Fibroblast of skin of scalp (primary cell): ENCODE results near the gene ARVCF. TPM values are rescaled to one million over a fixed set of nuclear protein-coding genes. Genes with fewer than 3 reads are reported as not detected.
A peak's percentile ranks its signal among the peaks of the same experiment; 100 is the strongest.

Experiments
- DNase-seq: peaks from one replicate; pipeline ENCODE4 v3.0.0-alpha.2; 2013
- polyA plus RNA-seq, 2 experiments: library from polyadenylated mRNA; unstranded; fragments of 120-200 nt; gene quantifications; one replicate each; pipeline ENCODE4 v1.2.1, GENCODE V29; 2013; ENCODE audit not compliant: insufficient read length in 2 of 2

ARVCF gene
- 4.6 TPM for polyA plus RNA-seq (2013, experiment 1 of 2; ENCODE audit: insufficient read length)
- polyA plus RNA-seq (2013, experiment 2 of 2; ENCODE audit: insufficient read length) = 7.3 TPM

- DNase-seq = peak; percentile 87
Observed at GRCh38 chr22:20016734-20017621, at the start of gene ARVCF. Gene ARVCF, minus strand, starts transcription at chr22:20016823. Its CDS starts 26,029 bp downstream, at chr22:19990794.

- no peak for DNase-seq
Observed at GRCh38 chr22:20065896-20066616, 49.4 kb upstream of the ARVCF start.

GRCh38 chr22:20064545-20065262 is 48.1 kb upstream of the ARVCF start:
- no peak for DNase-seq

GRCh38 chr22:20064140-20064480 is 47.5 kb upstream of the ARVCF start:
- DNase-seq = no peak

GRCh38 chr22:20063271-20064139 is 46.9 kb upstream of the ARVCF start:
- no peak for DNase-seq

- DNase-seq = no peak
Observed at GRCh38 chr22:20062766-20063083, 46.1 kb upstream of the ARVCF start.

GRCh38 chr22:20062043-20062765 is 45.6 kb upstream of the ARVCF start:
- no peak for DNase-seq

- no peak for DNase-seq
Observed at GRCh38 chr22:20061481-20061861, 44.8 kb upstream of the ARVCF start.

- DNase-seq = no peak
Observed at GRCh38 chr22:20060700-20061480, 44.3 kb upstream of the ARVCF start.

GRCh38 chr22:20058989-20059770 is 42.6 kb upstream of the ARVCF start:
- DNase-seq = no peak

- no peak for DNase-seq
Observed at GRCh38 chr22:20057596-20058268, 41.1 kb upstream of the ARVCF start.

- no peak for DNase-seq
Observed at GRCh38 chr22:20056696-20057386, 40.2 kb upstream of the ARVCF start.

GRCh38 chr22:20056161-20056560 is 39.5 kb upstream of the ARVCF start:
- DNase-seq = no peak

GRCh38 chr22:20055654-20056053 is 39.0 kb upstream of the ARVCF start:
- DNase-seq = no peak

- DNase-seq = no peak
Observed at GRCh38 chr22:20055144-20055543, 38.5 kb upstream of the ARVCF start.

- no peak for DNase-seq
Observed at GRCh38 chr22:20054485-20054884, 37.9 kb upstream of the ARVCF start.

GRCh38 chr22:20054034-20054427 is 37.4 kb upstream of the ARVCF start:
- DNase-seq = no peak

GRCh38 chr22:20053407-20054033 is 36.9 kb upstream of the ARVCF start:
- no peak for DNase-seq
